ENCODE results near the gene STARD13. TPM values are rescaled to one million over a fixed set of nuclear protein-coding genes. Genes with fewer than 3 reads are reported as not detected.

Gene STARD13
- total and polyA plus RNA-seq, 12 donors: 7.1 to 38.3 (median 27.8) TPM

DNA sequence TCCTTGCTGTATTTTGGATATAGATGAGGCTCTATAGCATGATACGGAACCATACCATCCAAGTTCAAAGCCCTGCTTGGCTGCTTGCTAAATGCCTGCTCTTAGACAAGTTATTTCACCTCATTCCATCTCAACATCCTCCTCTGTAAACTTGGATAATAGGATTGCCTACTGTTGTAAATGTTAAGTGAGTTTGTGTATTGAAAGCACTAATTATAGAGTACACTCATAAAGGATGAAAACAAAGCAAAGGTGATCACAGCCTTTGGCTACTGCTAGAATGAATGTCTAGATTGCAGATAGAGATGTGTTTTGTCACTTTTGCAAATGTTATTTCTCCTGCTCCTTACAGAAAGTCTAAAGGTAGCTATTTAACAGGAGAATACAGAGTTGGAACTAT lies 34.3 kb upstream of the STARD13 start:
- Histone ChIP-seq H3K4me1 (peaks cover 0 to 19% (median 3%) of the 10 kb centered on the region in 9 donors), H3K27me3 (no peaks in the 10 kb centered on the region), H3K27ac (no peak overlapping the region), H3K9me3 (peaks cover 0 to 8% (median 0%) of the 10 kb centered on the region in 11 donors), H3K36me3 (no peaks in the 10 kb centered on the region), H3K4me3 (no peak overlapping the region)
- no peak for DNase-seq
- no peak for TF ChIP-seq CTCF (IDR thresholded peaks at IDR 0.05)
- no peak for ATAC-seq
- 97 to 100% methylated on average over 1 of the region's 1 CpG for WGBS, 2 donors
- intact Hi-C loops (cut with DNase I): loop anchor here in 1 of 10 donors (10.0 kb wide), 1 partner anchor 295 kb away; no protein-coding TSS in a partner anchor

- H3K4me3 ChIP-seq: no peak overlapping the region
- no peaks in the 10 kb centered on the region for H3K27me3 ChIP-seq
- no peaks in the 10 kb centered on the region for H3K36me3 ChIP-seq
- no peak for DNase-seq
- 91 to 92% methylated on average over 2 of the region's 2 CpGs for WGBS, 2 donors
- no peak for TF ChIP-seq CTCF (IDR thresholded peaks at IDR 0.05)
- no peak overlapping the region for H3K27ac ChIP-seq
- H3K4me1 ChIP-seq: peaks cover 0 to 9% (median 2%) of the 10 kb centered on the region in 9 donors
- H3K9me3 ChIP-seq: peaks cover 0 to 8% (median 0%) of the 10 kb centered on the region in 11 donors
- intact Hi-C loops (cut with DNase I): loop anchor here in 1 of 10 donors (10.0 kb wide), 1 partner anchor 294 kb away; no protein-coding TSS in a partner anchor
- ATAC-seq: no peak
Measured at GRCh38 chr13:33318744-33319143, 33.2 kb upstream of the STARD13 start.

GRCh38 chr13:33318037-33318436 lies 32.5 kb upstream of the STARD13 start:
- no peak for DNase-seq
- WGBS, 2 donors: 95 to 97% methylated on average over 3 of the region's 3 CpGs
- TF ChIP-seq CTCF (IDR thresholded peaks at IDR 0.05): no peak

GRCh38 chr13:33316890-33317289 lies 31.3 kb upstream of the STARD13 start:
- Histone ChIP-seq H3K27me3 (no peaks in the 10 kb centered on the region), H3K4me3 (no peak overlapping the region), H3K4me1 (peaks cover 0 to 14% (median 6%) of the 10 kb centered on the region in 9 donors), H3K9me3 (peaks cover 0 to 8% (median 0%) of the 10 kb centered on the region in 11 donors), H3K27ac (no peak overlapping the region), H3K36me3 (no peaks in the 10 kb centered on the region)
- ATAC-seq (no peak), DNase-seq (no peak)
- intact Hi-C loops (cut with DNase I): loop anchor here in 1 of 10 donors (10.0 kb wide), 1 partner anchor 292 kb away; no protein-coding TSS in a partner anchor
- TF ChIP-seq CTCF (IDR thresholded peaks at IDR 0.05): no peak
- WGBS, 2 donors: 91 to 98% methylated on average over 1 of the region's 1 CpG

More at GRCh38 chr13:33318037-33318436, 32.5 kb upstream of the STARD13 start:
- no peak for ATAC-seq
- Histone ChIP-seq H3K4me1 (peaks cover 0 to 6% (median 2%) of the 10 kb centered on the region in 9 donors), H3K4me3 (no peak overlapping the region), H3K27ac (no peak overlapping the region), H3K9me3 (peaks cover 0 to 8% (median 0%) of the 10 kb centered on the region in 11 donors), H3K36me3 (no peaks in the 10 kb centered on the region), H3K27me3 (no peaks in the 10 kb centered on the region)
- intact Hi-C loops (cut with DNase I): loop anchor here in 1 of 10 donors (10.0 kb wide), 1 partner anchor 293 kb away; no protein-coding TSS in a partner anchor
